Measurements from ENCODE around the gene CANT1. TPM values are rescaled to one million over a fixed set of nuclear protein-coding genes. Genes with fewer than 3 reads are reported as not detected.
"Not testable (repeated sequence)": the region's sequence is repeated elsewhere in the genome, so short reads cannot be mapped to it uniquely, and the experiment has no call there.

Gene CANT1
- total RNA-seq, 2 experiments from 2014 or later = 63.3 to 65.4 TPM

GRCh38 chr17:78947235-78948149, 62.1 kb downstream of the CANT1 start:
- H3K27ac Mint-ChIP-seq = no peak overlapping the region
- peaks cover 1% of the 10 kb centered on the region for H3K36me3 Mint-ChIP-seq
- no peak overlapping the region for H3K4me3 Mint-ChIP-seq
- DNase-seq = no peak
- intact Hi-C loops (cut with micrococcal nuclease) = no loop called here
- no peaks in the 10 kb centered on the region for H3K4me1 Mint-ChIP-seq (ENCODE audit: low read depth)
- ChIA-PET CTCF (no interaction called here), POLR2A (no interaction called here)
- H3K9me3 Mint-ChIP-seq = peaks cover 22% of the 10 kb centered on the region
- peaks cover 4% of the 10 kb centered on the region for H3K27me3 Mint-ChIP-seq

GRCh38 chr17:78946631-78947030, 62.9 kb downstream of the CANT1 start:
- POLR2A ChIA-PET = no interaction called here
- Mint-ChIP-seq H3K9me3 (peaks cover 22% of the 10 kb centered on the region), H3K4me1 (ENCODE audit: low read depth) (no peaks in the 10 kb centered on the region), H3K27ac (no peak overlapping the region), H3K36me3 (peaks cover 1% of the 10 kb centered on the region), H3K27me3 (peaks cover 4% of the 10 kb centered on the region), H3K4me3 (no peak overlapping the region)
- intact Hi-C loops (cut with micrococcal nuclease) = no loop called here
- DNase-seq = no peak
- CTCF ChIA-PET = no interaction called here

- H3K27me3 Mint-ChIP-seq = peaks cover 4% of the 10 kb centered on the region
- H3K4me1 Mint-ChIP-seq (ENCODE audit: low read depth) = no peaks in the 10 kb centered on the region
- DNase-seq = no peak
- peaks cover 17% of the 10 kb centered on the region for H3K9me3 Mint-ChIP-seq
- H3K27ac Mint-ChIP-seq = no peak overlapping the region
- ChIA-PET POLR2A (no interaction called here), CTCF (no interaction called here)
- H3K36me3 Mint-ChIP-seq = peaks cover 1% of the 10 kb centered on the region
- no peak overlapping the region for H3K4me3 Mint-ChIP-seq
- intact Hi-C loops (cut with micrococcal nuclease) = no loop called here
These were observed 63.4 kb downstream of the CANT1 start for GRCh38 chr17:78946131-78946530.

- H3K27ac Mint-ChIP-seq; H3K27me3 Mint-ChIP-seq; H3K36me3 Mint-ChIP-seq; DNase-seq; POLR2A ChIA-PET; CTCF ChIA-PET; H3K4me1 Mint-ChIP-seq (ENCODE audit: low read depth); H3K4me3 Mint-ChIP-seq; intact Hi-C loops (cut with micrococcal nuclease): not testable (repeated sequence)
- peaks cover 10% of the 10 kb centered on the region for H3K9me3 Mint-ChIP-seq
These were observed 64.1 kb downstream of the CANT1 start for GRCh38 chr17:78945455-78945854.

- CTCF ChIA-PET = no interaction called here
- H3K27me3 Mint-ChIP-seq = peaks cover 3% of the 10 kb centered on the region
These were observed 64.6 kb downstream of the CANT1 start for GRCh38 chr17:78944956-78945355.

GRCh38 chr17:78944026-78944425, 65.5 kb downstream of the CANT1 start:
- CTCF ChIA-PET = no interaction called here
- H3K4me3 Mint-ChIP-seq = no peak overlapping the region

More at GRCh38 chr17:78944956-78945355, 64.6 kb downstream of the CANT1 start:
- no peak overlapping the region for H3K27ac Mint-ChIP-seq
- H3K4me3 Mint-ChIP-seq = no peak overlapping the region
- intact Hi-C loops (cut with micrococcal nuclease) = no loop called here
- POLR2A ChIA-PET = no interaction called here
- no peaks in the 10 kb centered on the region for H3K4me1 Mint-ChIP-seq (ENCODE audit: low read depth)
- no peak for DNase-seq
- H3K36me3 Mint-ChIP-seq = no peaks in the 10 kb centered on the region
- H3K9me3 Mint-ChIP-seq = peaks cover 6% of the 10 kb centered on the region

More at GRCh38 chr17:78944026-78944425, 65.5 kb downstream of the CANT1 start:
- intact Hi-C loops (cut with micrococcal nuclease) = no loop called here
- POLR2A ChIA-PET = no interaction called here
- peaks cover 3% of the 10 kb centered on the region for H3K27me3 Mint-ChIP-seq
- no peak for DNase-seq
- no peaks in the 10 kb centered on the region for H3K36me3 Mint-ChIP-seq
- H3K9me3 Mint-ChIP-seq = no peaks in the 10 kb centered on the region
- H3K27ac Mint-ChIP-seq = no peak overlapping the region
- H3K4me1 Mint-ChIP-seq (ENCODE audit: low read depth) = no peaks in the 10 kb centered on the region

Other genes starting within 250 kb of the CANT1 start
- gene CYTH1, start 227.5 kb downstream of the CANT1 start, total RNA-seq = 100 to 1,000 TPM; 184 to 204 TPM
- gene USP36, start 168.9 kb downstream of the CANT1 start, total RNA-seq = 10 to 100 TPM; 71.2 to 74.3 TPM
- gene CEP295NL, start 106.6 kb downstream of the CANT1 start, total RNA-seq = not detected
- 1 to 10 TPM; 1.1 TPM for gene TIMP2, start 84.4 kb downstream of the CANT1 start, total RNA-seq
- 10 to 100 TPM; 48.0 to 49.5 TPM for gene LGALS3BP, start 29.8 kb downstream of the CANT1 start, total RNA-seq
- under 1 TPM; 0.31 to 0.38 TPM for gene C1QTNF1, start 14.4 kb upstream of the CANT1 start, total RNA-seq
- gene ENGASE, start 65.1 kb upstream of the CANT1 start, total RNA-seq = 10 to 100 TPM; 42.5 to 43.4 TPM